IPS DF 6.9 (cell line): ENCODE data around the gene CRYGB.

Source experiments
- DNase-seq: peaks from one replicate; pipeline ENCODE4 v3.0.0-alpha.2; 2013; ENCODE audit warnings: low read depth, low spot score
- H3K27ac ChIP-seq: one replicate; pipeline ENCODE4 v1.5.1; 2013; ENCODE audit warnings: low read length, control low read depth
- H3K27me3 ChIP-seq: 2 replicates; pipeline ENCODE4 v1.6.1; 2013; ENCODE audit warnings: mild to moderate bottlenecking, low read length; ENCODE audit not compliant: control insufficient read depth, insufficient read depth
- H3K36me3 ChIP-seq: 2 replicates; pipeline ENCODE4 v1.6.1; 2013; ENCODE audit warnings: low read length; ENCODE audit not compliant: control insufficient read depth, insufficient read depth
- H3K4me1 ChIP-seq: 2 replicates; pipeline ENCODE4 v1.6.1; 2013; ENCODE audit warnings: low read length; ENCODE audit not compliant: control insufficient read depth, insufficient read depth
- H3K4me3 ChIP-seq: 2 replicates; pipeline ENCODE4 v1.5.1; 2013; ENCODE audit warnings: mild to moderate bottlenecking, low read length
- H3K9me3 ChIP-seq: 2 replicates; pipeline ENCODE4 v1.6.1; 2013; ENCODE audit warnings: low read length, inconsistent platforms; ENCODE audit not compliant: control insufficient read depth, insufficient read depth
- WGBS: extraction: QIAGEN DNeasy Blood & Tissue Kit; methylation state at CpG from one replicate; pipeline ENCODE4 v1.1.7; 2013; ENCODE audit warnings: mixed read lengths, missing lambda C conversion rate; ENCODE audit not compliant: insufficient read length, insufficient coverage; 5-methylcytosine and 5-hydroxymethylcytosine counted together

The CRYGB gene

GRCh38 chr2:208146006-208146405 is at the start of gene CRYGB:
Gene CRYGB, minus strand, starts transcription at chr2:208146158. Its CDS starts 38 bp downstream, at chr2:208146120.
- Histone ChIP-seq H3K27ac (no peak within 1 kb of the TSS), H3K4me3 (no peak within 1 kb of the TSS), H3K27me3 (no peaks in the 10 kb centered on the region), H3K4me1 (0 out of 2 replicates have a peak, but pooled peaks cover 1% of the 10 kb centered on the region), H3K9me3 (no peaks in the 10 kb centered on the region), H3K36me3 (no peaks in the 10 kb centered on the region)
- no peak for DNase-seq
- no CpG with 5 or more reads among the region's 6 CpGs for WGBS

- H3K4me1 ChIP-seq, result no peaks in the 10 kb centered on the region
- WGBS, result no CpG with 5 or more reads among the region's 3 CpGs
- DNase-seq, result no peak
- H3K27me3 ChIP-seq, result no peaks in the 10 kb centered on the region
- H3K36me3 ChIP-seq, result no peaks in the 10 kb centered on the region
- H3K27ac ChIP-seq, result no peak overlapping the region
- no peak overlapping the region for H3K4me3 ChIP-seq
- H3K9me3 ChIP-seq, result no peaks in the 10 kb centered on the region
Measured at GRCh38 chr2:208195531-208195930, 49.6 kb upstream of the CRYGB start.

GRCh38 chr2:208192611-208193236 is 46.8 kb upstream of the CRYGB start:
- Histone ChIP-seq H3K4me3 (no peak overlapping the region), H3K27me3 (no peaks in the 10 kb centered on the region), H3K36me3 (no peaks in the 10 kb centered on the region), H3K4me1 (peaks cover 2% of the 10 kb centered on the region; the same call in 1 of the 2 replicates), H3K27ac (no peak overlapping the region), H3K9me3 (no peaks in the 10 kb centered on the region)
- DNase-seq, result no peak
- WGBS, result no CpG with 5 or more reads among the region's 8 CpGs

- no CpG with 5 or more reads among the region's 10 CpGs for WGBS
- no peaks in the 10 kb centered on the region for H3K27me3 ChIP-seq
- peaks cover 2% of the 10 kb centered on the region; the same call in 1 of the 2 replicates for H3K4me1 ChIP-seq
- H3K27ac ChIP-seq, result no peak within 1 kb of the TSS
- DNase-seq, result no peak
- H3K36me3 ChIP-seq, result no peaks in the 10 kb centered on the region
- no peak within 1 kb of the TSS for H3K4me3 ChIP-seq
- H3K9me3 ChIP-seq, result no peaks in the 10 kb centered on the region
Measured at GRCh38 chr2:208189810-208190503, 44.0 kb upstream of the CRYGB start, which contains the start of gene C2orf80. Gene C2orf80, minus strand, starts transcription at chr2:208190030. Its CDS starts 3,044 bp downstream, at chr2:208186986.

- Histone ChIP-seq H3K9me3 (no peaks in the 10 kb centered on the region), H3K27me3 (no peaks in the 10 kb centered on the region), H3K4me1 (peaks cover 2% of the 10 kb centered on the region; the same call in 1 of the 2 replicates), H3K27ac (no peak overlapping the region), H3K36me3 (no peaks in the 10 kb centered on the region), H3K4me3 (no peak overlapping the region)
- no peak for DNase-seq
- WGBS, result no CpG with 5 or more reads among the region's 5 CpGs
Measured at GRCh38 chr2:208189069-208189809, 43.3 kb upstream of the CRYGB start.

GRCh38 chr2:208186893-208187292 is 40.9 kb upstream of the CRYGB start:
- H3K27ac ChIP-seq, result no peak overlapping the region
- H3K36me3 ChIP-seq, result no peaks in the 10 kb centered on the region
- H3K9me3 ChIP-seq, result no peaks in the 10 kb centered on the region
- no CpG with 5 or more reads among the region's 2 CpGs for WGBS
- no peak overlapping the region for H3K4me3 ChIP-seq
- H3K4me1 ChIP-seq, result peaks cover 4% of the 10 kb centered on the region; the same call in 1 of the 2 replicates
- no peak for DNase-seq
- no peaks in the 10 kb centered on the region for H3K27me3 ChIP-seq

- Histone ChIP-seq H3K36me3 (no peaks in the 10 kb centered on the region), H3K9me3 (no peaks in the 10 kb centered on the region), H3K27me3 (no peaks in the 10 kb centered on the region), H3K4me1 (peaks cover 4% of the 10 kb centered on the region; the same call in 1 of the 2 replicates), H3K4me3 (no peak overlapping the region), H3K27ac (no peak overlapping the region)
- DNase-seq, result no peak
- no CpG with 5 or more reads among the region's 5 CpGs for WGBS
Measured at GRCh38 chr2:208186465-208186864, 40.5 kb upstream of the CRYGB start.

GRCh38 chr2:208183972-208184705 is 38.2 kb upstream of the CRYGB start:
- Histone ChIP-seq H3K4me1 (peaks cover 2% of the 10 kb centered on the region; the same call in 1 of the 2 replicates), H3K36me3 (no peaks in the 10 kb centered on the region), H3K27ac (no peak overlapping the region), H3K27me3 (no peaks in the 10 kb centered on the region), H3K4me3 (peak overlapping the region; percentile 5; the same call in 1 of the 2 replicates), H3K9me3 (no peaks in the 10 kb centered on the region)
- no CpG with 5 or more reads among the region's 12 CpGs for WGBS
- no peak for DNase-seq

GRCh38 chr2:208183526-208183925 is 37.6 kb upstream of the CRYGB start:
- WGBS, result no CpG with 5 or more reads among the region's 7 CpGs
- Histone ChIP-seq H3K27ac (no peak overlapping the region), H3K36me3 (no peaks in the 10 kb centered on the region), H3K4me1 (peaks cover 2% of the 10 kb centered on the region; the same call in 1 of the 2 replicates), H3K4me3 (no peak overlapping the region; the same call in 1 of the 2 replicates), H3K27me3 (no peaks in the 10 kb centered on the region), H3K9me3 (no peaks in the 10 kb centered on the region)
- DNase-seq, result no peak

GRCh38 chr2:208182835-208183234 is 36.9 kb upstream of the CRYGB start:
- Histone ChIP-seq H3K27me3 (no peaks in the 10 kb centered on the region), H3K27ac (no peak overlapping the region), H3K36me3 (no peaks in the 10 kb centered on the region), H3K4me1 (peaks cover 2% of the 10 kb centered on the region; the same call in 1 of the 2 replicates), H3K4me3 (no peak overlapping the region), H3K9me3 (no peaks in the 10 kb centered on the region)
- WGBS, result no CpG with 5 or more reads among the region's 3 CpGs
- DNase-seq, result no peak
